Right atrium auricular region (tissue), 2 donors: Measurements from ENCODE around the gene LAMA4. TPM values are rescaled to one million over a fixed set of nuclear protein-coding genes. Genes with fewer than 3 reads are reported as not detected.

ENCODE experiments used
- DNase-seq: peaks from one replicate; pipeline ENCODE4 v3.0.0-alpha.2; 2019; ENCODE audit warnings: low spot score
- H3K27ac ChIP-seq, 2 donors: fragments of 200-600 bp; sonication (generic); 1 replicate in 1 of 2; 2 replicates in 1 of 2; pipeline ENCODE4 v1.5.1; 2016 to 2019
- H3K27me3 ChIP-seq, 2 donors: fragments of 200-600 bp; sonication (generic); one replicate each; pipeline versions ENCODE4 v1.5.1 to v1.6.0; 2017 to 2019
- H3K36me3 ChIP-seq: fragments of 200-600 bp; sonication (generic); one replicate; pipeline ENCODE4 v1.5.1; 2016
- H3K4me1 ChIP-seq, 2 donors: fragments of 200-600 bp; sonication (generic); one replicate each; pipeline versions ENCODE4 v1.5.1 to v1.6.0; 2017 to 2019
- H3K4me3 ChIP-seq, 2 donors: fragments of 200-600 bp; sonication (generic); 1 replicate in 1 of 2; 2 replicates in 1 of 2; pipeline ENCODE4 v1.5.1; 2017 to 2019; ENCODE audit warnings: mild to moderate bottlenecking in 1 of 2, moderate library complexity in 1 of 2
- H3K9me3 ChIP-seq, 2 donors: fragments of 200-600 bp; sonication (generic); one replicate each; pipeline ENCODE4 v1.5.1; 2019
- total RNA-seq, 2 donors: library from RNA; depleted of rRNA; stranded (reverse); fragments of >200 nt; gene quantifications; one replicate each; pipeline ENCODE4 v1.1.0, GENCODE V29; 2016
- TF ChIP-seq, protein P1 (sequence below), 2 donors: fragments of 200-600 bp; sonication (generic); IDR thresholded peaks; one replicate each; pipeline ENCODE4 v1.5.1; 2019; ENCODE audit warnings: antibody characterized with exemption in 2 of 2

Gene LAMA4
- total RNA-seq, 2 donors from 2014 or later: 37.2 to 47.1 TPM

DNA sequence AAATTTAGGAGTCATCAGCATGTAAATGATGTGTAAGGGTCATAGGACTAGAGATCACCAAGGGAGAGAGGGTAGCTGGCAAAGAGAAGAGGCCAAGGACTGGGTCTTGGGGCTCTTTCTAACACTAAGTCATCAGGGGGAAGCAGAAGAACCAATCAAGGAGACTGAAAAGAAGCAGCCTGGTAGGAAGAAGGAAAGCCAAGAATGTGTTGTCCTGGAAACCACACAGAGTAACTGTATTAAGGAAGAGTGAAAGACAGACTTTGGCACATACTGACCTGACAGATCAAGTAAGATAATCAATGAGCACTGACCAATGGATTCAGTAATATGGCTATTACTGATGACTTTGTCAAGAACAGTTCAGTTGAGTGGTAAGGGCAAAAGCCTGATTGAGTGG lies 42.3 kb upstream of the LAMA4 start:
- Histone ChIP-seq H3K27me3 (no peaks in the 10 kb centered on the region), H3K4me1 (peaks cover 0 to 15% of the 10 kb centered on the region in 2 donors), H3K4me3 (no peak overlapping the region), H3K27ac (no peak overlapping the region), H3K36me3 (no peaks in the 10 kb centered on the region), H3K9me3 (no peaks in the 10 kb centered on the region)
- DNase-seq: no peak
- TF ChIP-seq, protein P1, sequence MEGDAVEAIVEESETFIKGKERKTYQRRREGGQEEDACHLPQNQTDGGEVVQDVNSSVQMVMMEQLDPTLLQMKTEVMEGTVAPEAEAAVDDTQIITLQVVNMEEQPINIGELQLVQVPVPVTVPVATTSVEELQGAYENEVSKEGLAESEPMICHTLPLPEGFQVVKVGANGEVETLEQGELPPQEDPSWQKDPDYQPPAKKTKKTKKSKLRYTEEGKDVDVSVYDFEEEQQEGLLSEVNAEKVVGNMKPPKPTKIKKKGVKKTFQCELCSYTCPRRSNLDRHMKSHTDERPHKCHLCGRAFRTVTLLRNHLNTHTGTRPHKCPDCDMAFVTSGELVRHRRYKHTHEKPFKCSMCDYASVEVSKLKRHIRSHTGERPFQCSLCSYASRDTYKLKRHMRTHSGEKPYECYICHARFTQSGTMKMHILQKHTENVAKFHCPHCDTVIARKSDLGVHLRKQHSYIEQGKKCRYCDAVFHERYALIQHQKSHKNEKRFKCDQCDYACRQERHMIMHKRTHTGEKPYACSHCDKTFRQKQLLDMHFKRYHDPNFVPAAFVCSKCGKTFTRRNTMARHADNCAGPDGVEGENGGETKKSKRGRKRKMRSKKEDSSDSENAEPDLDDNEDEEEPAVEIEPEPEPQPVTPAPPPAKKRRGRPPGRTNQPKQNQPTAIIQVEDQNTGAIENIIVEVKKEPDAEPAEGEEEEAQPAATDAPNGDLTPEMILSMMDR (IDR thresholded peaks at IDR 0.05): no peak

DNA sequence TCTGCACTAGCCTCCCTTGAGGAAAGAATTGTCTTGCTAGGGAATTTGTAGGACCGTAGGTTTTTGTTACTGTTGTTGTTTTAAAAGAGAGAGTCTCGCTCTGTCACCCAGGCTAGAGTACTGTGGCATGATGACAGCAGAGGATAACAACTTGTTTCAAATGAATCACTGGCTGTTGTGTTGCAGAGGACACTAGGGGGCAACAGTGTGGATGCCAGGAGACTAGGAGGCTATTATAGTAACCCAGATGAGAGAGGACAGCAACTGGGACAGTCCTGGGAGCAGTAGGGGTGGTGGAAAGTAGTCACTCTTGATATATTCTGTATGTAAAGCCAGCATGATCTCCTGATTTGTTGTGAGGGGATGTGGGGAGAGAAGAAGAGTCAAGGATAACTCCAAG lies 41.8 kb upstream of the LAMA4 start:
- no peaks in the 10 kb centered on the region for H3K27me3 ChIP-seq
- DNase-seq: no peak
- peaks cover 0 to 15% of the 10 kb centered on the region in 2 donors for H3K4me1 ChIP-seq
- no peaks in the 10 kb centered on the region for H3K36me3 ChIP-seq
- TF ChIP-seq, protein P1 (IDR thresholded peaks at IDR 0.05): peak in 1 of 2 donors; percentile 46
- no peak overlapping the region for H3K27ac ChIP-seq
- no peak overlapping the region for H3K4me3 ChIP-seq
- no peaks in the 10 kb centered on the region for H3K9me3 ChIP-seq

DNA sequence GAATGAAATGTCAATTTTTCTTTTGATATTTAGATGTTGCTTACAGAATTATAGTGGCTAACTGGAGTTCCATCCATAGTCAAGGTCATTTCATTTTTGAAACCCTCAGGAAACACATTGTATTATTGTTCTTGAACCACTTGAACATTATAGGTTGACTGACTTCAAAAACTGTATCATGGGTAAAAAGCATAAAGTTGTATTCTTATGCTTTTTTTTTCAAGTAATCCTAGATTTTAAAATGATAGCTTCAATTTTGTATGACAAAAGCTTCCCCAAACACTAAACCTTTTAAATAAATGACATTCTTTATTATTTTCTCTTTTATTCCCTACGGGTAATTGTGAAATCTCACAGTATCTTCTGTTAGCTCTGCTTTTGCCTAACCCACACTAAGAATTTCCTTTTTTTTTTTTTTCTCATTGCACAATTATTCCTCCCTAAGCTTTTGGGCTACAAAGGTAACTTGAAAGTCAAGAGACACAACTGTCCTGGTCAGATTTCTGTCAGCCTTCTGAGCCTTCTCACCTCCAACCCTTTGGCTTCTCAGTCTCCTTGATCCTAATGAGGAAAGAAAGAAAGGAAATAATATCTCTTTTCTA lies 36.9 kb upstream of the LAMA4 start:
- no peaks in the 10 kb centered on the region for H3K9me3 ChIP-seq
- no peaks in the 10 kb centered on the region for H3K36me3 ChIP-seq
- no peak overlapping the region for H3K27ac ChIP-seq
- H3K4me3 ChIP-seq: no peak overlapping the region
- H3K4me1 ChIP-seq: peaks cover 0 to 11% of the 10 kb centered on the region in 2 donors
- no peak for DNase-seq
- H3K27me3 ChIP-seq: no peaks in the 10 kb centered on the region
- TF ChIP-seq, protein P1 (IDR thresholded peaks at IDR 0.05): no peak

GRCh38 chr6:112289038-112289566 lies 34.7 kb upstream of the LAMA4 start:
- H3K27me3 ChIP-seq: no peaks in the 10 kb centered on the region
- no peak overlapping the region for H3K4me3 ChIP-seq
- peak overlapping the region; percentile 13 to 42 for H3K27ac ChIP-seq
- H3K9me3 ChIP-seq: no peaks in the 10 kb centered on the region
- TF ChIP-seq, protein P1 (IDR thresholded peaks at IDR 0.05): no peak
- H3K4me1 ChIP-seq: peaks cover 0 to 11% of the 10 kb centered on the region in 2 donors
- H3K36me3 ChIP-seq: no peaks in the 10 kb centered on the region
- DNase-seq: peak; percentile 84

DNA sequence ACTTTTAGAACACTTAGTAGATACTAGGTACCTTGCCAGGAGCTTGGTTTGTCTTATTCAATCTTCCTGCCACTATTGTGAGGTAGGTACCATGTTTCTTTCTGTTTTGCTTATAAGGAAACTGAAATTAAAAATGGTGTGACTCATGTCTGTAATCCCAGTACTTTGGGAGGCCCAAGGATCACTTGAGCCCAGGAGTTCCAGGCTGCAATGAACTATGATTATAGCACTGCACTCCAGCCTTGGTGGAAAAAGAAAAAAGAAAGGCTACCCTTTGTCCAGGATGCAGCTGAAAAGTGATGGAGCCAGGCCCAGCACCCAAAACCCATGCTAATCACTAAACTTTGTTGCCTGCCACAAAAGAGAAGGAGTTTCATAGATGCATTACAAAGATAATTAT lies 34.1 kb upstream of the LAMA4 start:
- Histone ChIP-seq H3K4me1 (peaks cover 0 to 11% of the 10 kb centered on the region in 2 donors), H3K27me3 (no peaks in the 10 kb centered on the region), H3K4me3 (no peak overlapping the region), H3K9me3 (no peaks in the 10 kb centered on the region), H3K36me3 (no peaks in the 10 kb centered on the region), H3K27ac (peak overlapping the region in 1 of 2 donors; percentile 13)
- TF ChIP-seq, protein P1 (IDR thresholded peaks at IDR 0.05): no peak
- no peak for DNase-seq
